Measurements from ENCODE around the gene RPL13. TPM values are rescaled to one million over a fixed set of nuclear protein-coding genes. Genes with fewer than 3 reads are reported as not detected.

Gene RPL13
- total RNA-seq, 1 experiment from 2014 or later = 2,846 TPM

- Mint-ChIP-seq H3K27me3 (ENCODE audit: insufficient read depth, unreplicated experiment) (no peaks in the 10 kb centered on the region), H3K4me3 (ENCODE audit: unreplicated experiment) (no peak overlapping the region), H3K4me1 (ENCODE audit: low read depth, unreplicated experiment) (no peaks in the 10 kb centered on the region), H3K9me3 (ENCODE audit: unreplicated experiment) (no peaks in the 10 kb centered on the region), H3K27ac (ENCODE audit: unreplicated experiment) (no peak overlapping the region), H3K36me3 (ENCODE audit: insufficient read depth, unreplicated experiment) (peaks cover 7% of the 10 kb centered on the region)
- H3K9me3 ChIP-seq = no peaks in the 10 kb centered on the region
- ChIA-PET CTCF (no interaction called here), POLR2A (interaction anchor here (0.7 kb wide), 1 partner anchor 184 kb away, joined by 3 read pairs; no protein-coding TSS in a partner anchor)
- H3K27me3 ChIP-seq (replicated peaks; ENCODE audit: control insufficient read depth, insufficient read depth, low read length) = no peaks in the 10 kb centered on the region
- H3K36me3 ChIP-seq (ENCODE audit: control insufficient read depth, insufficient read depth, low read length) = no peaks in the 10 kb centered on the region
- DNase-seq = no peak
- no peak overlapping the region for H3K4me3 ChIP-seq (ENCODE audit: low read depth, low read length)
- no TSS peak for BruUV-seq (replicated peaks)
- TF ChIP-seq CTCF (IDR thresholded peaks at IDR 0.05; ENCODE audit: insufficient read depth in 1 of 2, low read depth in 1 of 2, low read length in 1 of 2, severe bottlenecking in 1 of 2, unreplicated experiment in 1 of 2) = no peak
- no peaks in the 10 kb centered on the region for H3K4me1 ChIP-seq
- intact Hi-C loops (cut with micrococcal nuclease; ENCODE audit: unreplicated experiment) = no loop called here
Observed at GRCh38 chr16:89602273-89602951, 41.9 kb downstream of the RPL13 start.

- Mint-ChIP-seq H3K4me3 (ENCODE audit: unreplicated experiment) (no peak overlapping the region), H3K4me1 (ENCODE audit: low read depth, unreplicated experiment) (no peaks in the 10 kb centered on the region), H3K9me3 (ENCODE audit: unreplicated experiment) (no peaks in the 10 kb centered on the region), H3K27ac (ENCODE audit: unreplicated experiment) (no peak overlapping the region), H3K27me3 (ENCODE audit: insufficient read depth, unreplicated experiment) (no peaks in the 10 kb centered on the region), H3K36me3 (ENCODE audit: insufficient read depth, unreplicated experiment) (peaks cover 6% of the 10 kb centered on the region)
- Histone ChIP-seq H3K9me3 (no peaks in the 10 kb centered on the region), H3K27me3 (replicated peaks; ENCODE audit: control insufficient read depth, insufficient read depth, low read length) (no peaks in the 10 kb centered on the region), H3K4me3 (ENCODE audit: low read depth, low read length) (no peak overlapping the region), H3K36me3 (ENCODE audit: control insufficient read depth, insufficient read depth, low read length) (no peaks in the 10 kb centered on the region), H3K4me1 (peaks cover 3% of the 10 kb centered on the region)
- DNase-seq = no peak
- POLR2A ChIA-PET = interaction anchor here (0.6 kb wide), 1 partner anchor 363 kb away, joined by 7 read pairs; no protein-coding TSS in a partner anchor
- no TSS peak for BruUV-seq (replicated peaks)
- TF ChIP-seq CTCF (IDR thresholded peaks at IDR 0.05; ENCODE audit: insufficient read depth in 1 of 2, low read depth in 1 of 2, low read length in 1 of 2, severe bottlenecking in 1 of 2, unreplicated experiment in 1 of 2) = no peak
- intact Hi-C loops (cut with micrococcal nuclease; ENCODE audit: unreplicated experiment) = no loop called here
- CTCF ChIA-PET = no interaction called here
Observed at GRCh38 chr16:89602952-89603590, 42.6 kb downstream of the RPL13 start.

GRCh38 chr16:89604764-89605163 lies 44.3 kb downstream of the RPL13 start:
- H3K27me3 Mint-ChIP-seq (ENCODE audit: insufficient read depth, unreplicated experiment) = no peaks in the 10 kb centered on the region
- H3K9me3 Mint-ChIP-seq (ENCODE audit: unreplicated experiment) = no peaks in the 10 kb centered on the region
- Histone ChIP-seq H3K27me3 (replicated peaks; ENCODE audit: control insufficient read depth, insufficient read depth, low read length) (no peaks in the 10 kb centered on the region), H3K4me3 (ENCODE audit: low read depth, low read length) (no peak overlapping the region), H3K4me1 (peaks cover 20% of the 10 kb centered on the region), H3K9me3 (no peaks in the 10 kb centered on the region), H3K36me3 (ENCODE audit: control insufficient read depth, insufficient read depth, low read length) (no peaks in the 10 kb centered on the region)
- no peak for DNase-seq
- H3K36me3 Mint-ChIP-seq (ENCODE audit: insufficient read depth, unreplicated experiment) = no peaks in the 10 kb centered on the region
- ChIA-PET POLR2A (no interaction called here), CTCF (no interaction called here)
- intact Hi-C loops (cut with micrococcal nuclease; ENCODE audit: unreplicated experiment) = no loop called here
- no peaks in the 10 kb centered on the region for H3K4me1 Mint-ChIP-seq (ENCODE audit: low read depth, unreplicated experiment)
- no peak overlapping the region for H3K27ac Mint-ChIP-seq (ENCODE audit: unreplicated experiment)
- TF ChIP-seq CTCF (IDR thresholded peaks at IDR 0.05; ENCODE audit: insufficient read depth in 1 of 2, low read depth in 1 of 2, low read length in 1 of 2, severe bottlenecking in 1 of 2, unreplicated experiment in 1 of 2) = no peak
- BruUV-seq (replicated peaks) = no TSS peak
- H3K4me3 Mint-ChIP-seq (ENCODE audit: unreplicated experiment) = no peak overlapping the region
